ENCODE results near the gene MZT2B.
"Not testable (repeated sequence)": the region's sequence is repeated elsewhere in the genome, so short reads cannot be mapped to it uniquely, and the experiment has no call there.

The MZT2B gene

GRCh38 chr2:130158631-130159030 is 23.4 kb upstream of the MZT2B start:
- no peak overlapping the region for H3K27ac ChIP-seq
- H3K4me1 ChIP-seq (ENCODE audit: control insufficient read depth in 1 of 2, insufficient read depth in 1 of 2, low read depth in 1 of 2, low read length in 1 of 2): no peaks in the 10 kb centered on the region
- H3K9me3 ChIP-seq: no peaks in the 10 kb centered on the region
- H3K36me3 ChIP-seq: peaks cover 58% of the 10 kb centered on the region
- no peak for TF ChIP-seq CTCF (IDR thresholded peaks at IDR 0.05)
- H3K4me3 ChIP-seq (ENCODE audit: low read depth in 1 of 2, low read length in 1 of 2): no peak overlapping the region
- H3K27me3 ChIP-seq: no peaks in the 10 kb centered on the region

DNA sequence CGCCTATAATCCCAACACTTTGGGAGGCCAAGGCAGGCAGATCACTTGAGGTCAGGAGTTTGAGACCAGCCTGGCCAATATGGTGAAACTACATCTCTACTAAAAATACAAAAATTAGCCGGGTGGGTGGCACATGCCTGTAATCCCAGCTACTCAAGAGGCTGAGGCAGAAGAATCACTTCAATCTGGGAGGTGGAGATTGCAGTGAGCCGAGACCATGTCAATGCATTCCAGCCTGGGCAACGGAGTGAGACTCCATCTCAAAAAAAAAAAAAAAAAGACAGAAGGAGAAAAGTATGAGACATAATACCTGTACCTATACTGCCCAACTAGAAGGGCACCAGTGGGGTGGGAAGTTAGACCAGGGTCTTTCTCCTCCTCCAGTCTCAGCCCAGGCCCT is 22.7 kb upstream of the MZT2B start:
- peaks cover 58% of the 10 kb centered on the region for H3K36me3 ChIP-seq
- not testable (repeated sequence) for H3K4me3 ChIP-seq (ENCODE audit: low read depth in 1 of 2, low read length in 1 of 2); H3K27ac ChIP-seq; H3K4me1 ChIP-seq (ENCODE audit: control insufficient read depth in 1 of 2, insufficient read depth in 1 of 2, low read depth in 1 of 2, low read length in 1 of 2); H3K27me3 ChIP-seq; H3K9me3 ChIP-seq

- Histone ChIP-seq H3K9me3 (no peaks in the 10 kb centered on the region), H3K36me3 (peaks cover 56% of the 10 kb centered on the region), H3K4me1 (ENCODE audit: control insufficient read depth in 1 of 2, insufficient read depth in 1 of 2, low read depth in 1 of 2, low read length in 1 of 2) (no peaks in the 10 kb centered on the region), H3K27me3 (no peaks in the 10 kb centered on the region), H3K4me3 (ENCODE audit: low read depth in 1 of 2, low read length in 1 of 2) (no peak overlapping the region), H3K27ac (no peak overlapping the region)
- TF ChIP-seq CTCF (IDR thresholded peaks at IDR 0.05): no peak
Observed at GRCh38 chr2:130160131-130160530, 21.9 kb upstream of the MZT2B start.

DNA sequence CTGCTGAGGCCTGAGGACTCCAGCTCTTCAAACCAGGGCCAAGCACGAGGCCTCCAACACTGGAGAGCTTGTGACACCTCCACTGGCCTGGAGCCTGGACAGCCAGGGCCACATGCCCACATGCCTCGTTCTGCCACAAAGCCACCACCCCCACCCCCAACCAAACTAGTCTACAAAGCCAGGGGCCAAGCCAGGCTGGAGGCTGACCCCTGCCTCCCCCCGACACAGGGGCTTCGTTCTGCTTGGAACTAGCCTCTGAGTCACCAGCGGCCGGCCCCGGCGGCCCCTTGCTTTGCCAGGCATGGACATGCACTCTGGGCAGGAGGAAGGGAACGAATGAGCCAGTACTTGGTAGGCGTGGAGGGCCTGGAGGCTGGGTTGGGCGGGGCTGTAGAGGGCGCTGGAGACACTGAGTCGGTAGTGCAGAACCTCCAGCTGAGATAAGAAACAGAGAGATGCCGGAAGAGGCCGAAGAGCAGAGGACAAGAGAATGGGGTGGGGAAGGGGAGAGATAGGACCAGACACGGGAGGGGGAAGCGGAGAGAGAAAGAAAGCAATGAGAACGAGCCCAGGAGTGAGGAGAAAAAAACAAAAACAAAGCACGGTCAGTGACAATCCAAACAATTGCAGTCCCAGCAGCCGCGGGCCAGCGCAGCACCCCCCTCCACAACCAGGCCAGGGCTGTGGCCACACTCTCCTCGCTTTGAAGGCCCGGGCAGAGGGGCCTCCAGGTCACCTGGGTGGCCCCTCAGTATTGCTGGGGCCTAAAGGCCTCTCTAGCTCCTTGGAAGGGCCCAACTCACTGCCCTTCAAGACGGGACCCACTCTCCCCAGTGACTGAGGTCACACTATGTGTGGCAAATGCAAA is 21.0 kb upstream of the MZT2B start:
- H3K27me3 ChIP-seq; H3K27ac ChIP-seq; H3K9me3 ChIP-seq; H3K4me1 ChIP-seq (ENCODE audit: control insufficient read depth in 1 of 2, insufficient read depth in 1 of 2, low read depth in 1 of 2, low read length in 1 of 2); H3K4me3 ChIP-seq (ENCODE audit: low read depth in 1 of 2, low read length in 1 of 2): not testable (repeated sequence)
- H3K36me3 ChIP-seq: peaks cover 60% of the 10 kb centered on the region

DNA sequence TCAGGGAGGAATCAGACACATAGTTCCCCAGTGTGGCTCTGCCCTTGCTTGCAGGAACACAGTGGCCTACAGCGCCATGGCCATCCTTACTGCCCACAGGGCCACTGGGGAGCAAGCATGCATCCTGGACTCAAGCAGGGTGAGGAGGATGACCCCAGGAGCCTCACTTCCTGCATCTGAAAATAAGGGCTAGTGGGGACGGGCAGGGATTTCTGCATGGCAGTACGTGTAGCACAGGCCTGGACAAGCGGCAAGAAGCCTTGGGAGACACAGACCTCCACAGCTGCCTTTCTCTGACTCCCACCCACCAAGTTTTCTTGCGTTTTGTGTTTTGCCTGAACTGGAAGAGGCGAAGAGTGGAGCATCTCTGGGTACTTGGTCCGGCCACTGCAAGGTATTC is 19.6 kb upstream of the MZT2B start:
- not testable (repeated sequence) for H3K4me1 ChIP-seq (ENCODE audit: control insufficient read depth in 1 of 2, insufficient read depth in 1 of 2, low read depth in 1 of 2, low read length in 1 of 2); H3K9me3 ChIP-seq; H3K27ac ChIP-seq; H3K27me3 ChIP-seq; H3K4me3 ChIP-seq (ENCODE audit: low read depth in 1 of 2, low read length in 1 of 2)
- peaks cover 72% of the 10 kb centered on the region for H3K36me3 ChIP-seq

DNA sequence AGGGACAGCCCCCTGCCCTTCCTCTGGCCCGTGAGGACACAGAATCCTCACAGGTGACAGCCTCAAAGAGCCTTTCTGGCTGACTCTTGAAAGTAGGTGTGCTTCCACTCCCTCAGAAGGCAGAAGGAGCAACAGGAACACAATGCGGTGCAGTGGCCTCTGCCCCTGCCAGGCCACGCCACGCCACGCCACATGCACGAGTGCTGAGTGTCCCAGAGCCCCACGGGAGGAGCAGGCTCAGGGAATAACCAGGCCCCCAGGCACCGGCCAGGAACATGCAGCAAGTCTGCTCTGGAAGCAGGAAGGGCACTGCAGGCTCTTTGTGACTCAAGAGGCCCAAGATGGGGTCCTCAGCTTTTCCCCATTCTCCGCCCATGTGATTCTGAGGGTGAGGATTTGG is 19.1 kb upstream of the MZT2B start:
- H3K4me1 ChIP-seq (ENCODE audit: control insufficient read depth in 1 of 2, insufficient read depth in 1 of 2, low read depth in 1 of 2, low read length in 1 of 2): no peaks in the 10 kb centered on the region
- H3K27ac ChIP-seq: no peak overlapping the region
- H3K4me3 ChIP-seq (ENCODE audit: low read depth in 1 of 2, low read length in 1 of 2): no peak overlapping the region
- no peaks in the 10 kb centered on the region for H3K9me3 ChIP-seq
- peaks cover 76% of the 10 kb centered on the region for H3K36me3 ChIP-seq
- no peak for TF ChIP-seq CTCF (IDR thresholded peaks at IDR 0.05)
- no peaks in the 10 kb centered on the region for H3K27me3 ChIP-seq

DNA sequence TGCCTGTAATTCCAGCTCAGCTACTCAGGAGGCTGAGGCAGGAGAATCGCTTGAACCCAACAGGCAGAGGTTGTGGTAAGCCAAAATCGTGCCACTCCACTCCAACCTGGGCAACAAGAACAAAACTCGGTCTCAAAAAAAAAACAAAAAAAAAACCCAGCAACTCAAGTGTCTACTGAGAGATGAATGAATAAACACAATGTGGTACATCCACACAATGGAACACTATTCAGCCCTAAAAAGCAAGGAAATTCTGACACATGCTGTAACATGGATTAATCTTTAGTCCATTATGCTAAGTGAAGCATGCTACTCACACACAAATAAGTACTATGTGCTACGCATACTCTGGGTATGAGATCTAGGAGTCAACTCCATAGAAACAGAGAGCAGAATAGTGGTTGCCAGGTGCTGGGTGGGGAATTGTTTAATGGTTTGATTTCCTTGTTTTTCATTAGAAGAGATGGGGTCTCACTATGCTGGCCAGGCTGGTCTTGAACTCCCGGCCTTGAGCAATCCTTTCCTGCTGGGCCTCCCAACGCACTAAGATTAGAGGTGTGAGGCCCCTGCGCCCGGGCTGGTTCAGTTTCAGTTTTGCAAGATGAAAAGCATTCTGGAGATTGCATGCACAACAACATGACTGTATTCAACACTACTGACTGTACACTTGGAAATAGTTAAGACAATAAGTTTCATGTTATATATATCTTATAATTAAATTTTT is 16.6 kb upstream of the MZT2B start:
- Histone ChIP-seq H3K4me3 (ENCODE audit: low read depth in 1 of 2, low read length in 1 of 2) (no peak overlapping the region), H3K36me3 (peaks cover 65% of the 10 kb centered on the region), H3K9me3 (no peaks in the 10 kb centered on the region), H3K27me3 (no peaks in the 10 kb centered on the region), H3K4me1 (ENCODE audit: control insufficient read depth in 1 of 2, insufficient read depth in 1 of 2, low read depth in 1 of 2, low read length in 1 of 2) (no peaks in the 10 kb centered on the region), H3K27ac (no peak overlapping the region)
- no peak for TF ChIP-seq CTCF (IDR thresholded peaks at IDR 0.05)

GRCh38 chr2:130166611-130167010 is 15.5 kb upstream of the MZT2B start:
- peaks cover 70% of the 10 kb centered on the region for H3K36me3 ChIP-seq
- not testable (repeated sequence) for H3K9me3 ChIP-seq; H3K4me3 ChIP-seq (ENCODE audit: low read depth in 1 of 2, low read length in 1 of 2); H3K27me3 ChIP-seq; H3K4me1 ChIP-seq (ENCODE audit: control insufficient read depth in 1 of 2, insufficient read depth in 1 of 2, low read depth in 1 of 2, low read length in 1 of 2); H3K27ac ChIP-seq

GRCh38 chr2:130169163-130169562 is 12.9 kb upstream of the MZT2B start:
- H3K27me3 ChIP-seq; H3K9me3 ChIP-seq; H3K27ac ChIP-seq; H3K4me1 ChIP-seq (ENCODE audit: control insufficient read depth in 1 of 2, insufficient read depth in 1 of 2, low read depth in 1 of 2, low read length in 1 of 2); H3K4me3 ChIP-seq (ENCODE audit: low read depth in 1 of 2, low read length in 1 of 2): not testable (repeated sequence)
- peaks cover 65% of the 10 kb centered on the region for H3K36me3 ChIP-seq
